ENCODE measurements around the gene GPRC5C. TPM values are rescaled to one million over a fixed set of nuclear protein-coding genes. Genes with fewer than 3 reads are reported as not detected.

GPRC5C gene
- total RNA-seq, 2 donors from 2014 or later: 57.0 to 73.4 TPM

DNA sequence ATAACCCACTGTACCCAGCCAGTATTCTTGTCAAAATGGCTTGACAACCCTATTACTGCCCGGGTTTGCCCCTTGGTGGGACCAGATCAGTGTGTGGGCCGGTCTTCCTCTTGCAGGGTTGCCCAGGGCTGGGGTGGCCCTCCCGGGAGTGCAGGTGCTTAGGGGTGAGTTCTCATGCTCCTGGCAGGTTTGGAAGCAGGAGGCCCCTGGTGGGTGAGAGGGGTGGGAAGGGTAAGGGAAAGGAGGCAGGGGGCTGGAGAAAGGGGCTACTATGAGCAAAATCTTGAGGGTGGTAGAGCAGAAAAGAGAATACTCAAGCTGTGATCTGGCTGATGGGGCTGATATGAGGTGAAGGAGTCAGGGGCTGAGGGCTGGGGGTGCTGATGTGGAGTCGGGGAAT lies 41.0 kb downstream of the GPRC5C start:
- Mint-ChIP-seq H3K36me3 (ENCODE audit: low read depth) (no peaks in the 10 kb centered on the region), H3K4me1 (no peaks in the 10 kb centered on the region), H3K27me3 (ENCODE audit: insufficient read depth) (peaks cover 18% of the 10 kb centered on the region), H3K4me3 (no peak overlapping the region), H3K9me3 (peaks cover 24% of the 10 kb centered on the region), H3K27ac (no peak overlapping the region)
- Histone ChIP-seq H3K4me1 (ENCODE audit: control insufficient read depth, insufficient read depth, low read length) (no peaks in the 10 kb centered on the region), H3K36me3 (ENCODE audit: control insufficient read depth, insufficient read depth, low read length) (no peaks in the 10 kb centered on the region), H3K4me3 (ENCODE audit: low read length) (no peak overlapping the region), H3K9me3 (ENCODE audit: control insufficient read depth, low read length) (peaks cover 14% of the 10 kb centered on the region), H3K27me3 (ENCODE audit: control insufficient read depth, insufficient read depth, low read length, poor library complexity, severe bottlenecking) (no peaks in the 10 kb centered on the region), H3K9ac (ENCODE audit: extremely low read depth, low read length, poor library complexity, severe bottlenecking) (no peak overlapping the region), H3K27ac (ENCODE audit: low read depth, low read length) (no peak overlapping the region)
- DNase-seq: no peak
- TF ChIP-seq, protein P1, sequence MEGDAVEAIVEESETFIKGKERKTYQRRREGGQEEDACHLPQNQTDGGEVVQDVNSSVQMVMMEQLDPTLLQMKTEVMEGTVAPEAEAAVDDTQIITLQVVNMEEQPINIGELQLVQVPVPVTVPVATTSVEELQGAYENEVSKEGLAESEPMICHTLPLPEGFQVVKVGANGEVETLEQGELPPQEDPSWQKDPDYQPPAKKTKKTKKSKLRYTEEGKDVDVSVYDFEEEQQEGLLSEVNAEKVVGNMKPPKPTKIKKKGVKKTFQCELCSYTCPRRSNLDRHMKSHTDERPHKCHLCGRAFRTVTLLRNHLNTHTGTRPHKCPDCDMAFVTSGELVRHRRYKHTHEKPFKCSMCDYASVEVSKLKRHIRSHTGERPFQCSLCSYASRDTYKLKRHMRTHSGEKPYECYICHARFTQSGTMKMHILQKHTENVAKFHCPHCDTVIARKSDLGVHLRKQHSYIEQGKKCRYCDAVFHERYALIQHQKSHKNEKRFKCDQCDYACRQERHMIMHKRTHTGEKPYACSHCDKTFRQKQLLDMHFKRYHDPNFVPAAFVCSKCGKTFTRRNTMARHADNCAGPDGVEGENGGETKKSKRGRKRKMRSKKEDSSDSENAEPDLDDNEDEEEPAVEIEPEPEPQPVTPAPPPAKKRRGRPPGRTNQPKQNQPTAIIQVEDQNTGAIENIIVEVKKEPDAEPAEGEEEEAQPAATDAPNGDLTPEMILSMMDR (conservative IDR thresholded peaks at IDR 0.05): no peak
- WGBS, 2 experiments (ENCODE audit: insufficient coverage in 1 of 2, insufficient read length in 1 of 2): 90% methylated on average over 4 of the region's 4 CpGs; no CpG with 5 or more reads in 1 of the 2 experiments

DNA sequence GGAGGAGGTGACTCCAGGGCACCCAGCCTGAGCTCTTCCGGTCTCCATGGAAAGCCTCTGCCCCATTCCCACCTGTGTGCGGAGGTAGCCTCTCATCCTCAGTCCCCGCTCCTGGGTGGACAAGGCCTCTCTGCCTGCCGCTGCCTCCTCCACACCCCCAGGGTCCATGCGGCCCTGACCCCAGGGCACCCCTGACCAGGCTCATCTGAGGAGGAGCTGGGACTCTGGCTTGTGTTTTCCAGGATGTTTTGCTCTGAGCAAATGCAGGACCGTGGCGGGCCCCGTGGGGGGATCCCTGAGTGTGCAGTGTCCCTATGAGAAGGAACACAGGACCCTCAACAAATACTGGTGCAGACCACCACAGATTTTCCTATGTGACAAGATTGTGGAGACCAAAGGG lies 41.4 kb downstream of the GPRC5C start:
- no peaks in the 10 kb centered on the region for H3K36me3 Mint-ChIP-seq (ENCODE audit: low read depth)
- H3K27me3 Mint-ChIP-seq (ENCODE audit: insufficient read depth): peaks cover 20% of the 10 kb centered on the region
- H3K9me3 Mint-ChIP-seq: peaks cover 24% of the 10 kb centered on the region
- no peaks in the 10 kb centered on the region for H3K4me1 ChIP-seq (ENCODE audit: control insufficient read depth, insufficient read depth, low read length)
- 90 to 100% methylated on average over 5 to 8 of the region's 8 CpGs for WGBS, 2 experiments (ENCODE audit: insufficient coverage in 1 of 2, insufficient read length in 1 of 2)
- H3K27ac Mint-ChIP-seq: no peak overlapping the region
- H3K27ac ChIP-seq (ENCODE audit: low read depth, low read length): no peak overlapping the region
- TF ChIP-seq, protein P1 (conservative IDR thresholded peaks at IDR 0.05): no peak
- H3K4me3 ChIP-seq (ENCODE audit: low read length): no peak overlapping the region
- no peaks in the 10 kb centered on the region for H3K27me3 ChIP-seq (ENCODE audit: control insufficient read depth, insufficient read depth, low read length, poor library complexity, severe bottlenecking)
- peaks cover 14% of the 10 kb centered on the region for H3K9me3 ChIP-seq (ENCODE audit: control insufficient read depth, low read length)
- H3K4me3 Mint-ChIP-seq: no peak overlapping the region
- no peak for DNase-seq
- no peaks in the 10 kb centered on the region for H3K36me3 ChIP-seq (ENCODE audit: control insufficient read depth, insufficient read depth, low read length)
- no peaks in the 10 kb centered on the region for H3K4me1 Mint-ChIP-seq
- no peak overlapping the region for H3K9ac ChIP-seq (ENCODE audit: extremely low read depth, low read length, poor library complexity, severe bottlenecking)

DNA sequence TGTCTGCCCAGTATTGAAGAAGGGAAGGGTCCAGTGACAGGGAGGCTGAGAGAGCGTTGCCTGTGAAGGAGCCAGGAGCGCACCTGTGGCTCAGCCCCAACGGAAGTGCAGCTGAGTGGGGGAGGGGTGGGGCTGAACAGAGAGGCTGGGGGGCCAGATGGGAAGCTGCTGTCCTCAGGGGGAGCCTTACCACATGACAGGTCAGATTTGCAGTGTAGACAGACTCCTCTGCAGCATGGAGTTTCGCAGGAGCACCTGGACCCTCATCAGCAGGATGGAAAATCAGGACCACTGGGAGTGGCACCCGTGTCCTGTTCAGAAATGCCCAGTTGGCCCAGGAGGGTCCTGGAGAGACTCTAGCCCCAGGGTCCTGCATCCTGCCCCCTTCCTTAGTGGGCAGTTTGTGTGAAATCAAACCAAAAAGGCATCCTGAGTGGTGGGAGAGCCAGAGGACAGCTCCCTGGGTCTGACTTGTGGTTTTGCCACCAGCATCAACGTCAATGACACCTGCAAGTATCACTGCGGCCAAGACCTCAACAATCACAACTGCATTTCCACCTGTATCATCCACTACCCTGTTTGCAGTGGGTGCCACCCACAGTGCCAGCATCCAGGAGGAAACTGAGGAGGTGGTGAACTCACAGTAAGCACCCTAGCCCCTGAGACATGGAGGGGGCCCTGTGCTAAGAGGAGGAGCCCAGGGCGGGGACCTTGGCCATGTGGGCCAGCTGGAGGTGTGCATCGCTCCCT lies 42.3 kb downstream of the GPRC5C start:
- no peak for DNase-seq
- Mint-ChIP-seq H3K4me3 (no peak overlapping the region), H3K9me3 (peaks cover 24% of the 10 kb centered on the region), H3K27ac (no peak overlapping the region), H3K36me3 (ENCODE audit: low read depth) (no peaks in the 10 kb centered on the region), H3K27me3 (ENCODE audit: insufficient read depth) (peaks cover 27% of the 10 kb centered on the region), H3K4me1 (no peaks in the 10 kb centered on the region)
- H3K9ac ChIP-seq (ENCODE audit: extremely low read depth, low read length, poor library complexity, severe bottlenecking): no peak overlapping the region
- 85 to 86% methylated on average over 5 to 9 of the region's 9 CpGs for WGBS, 2 experiments (ENCODE audit: insufficient coverage in 1 of 2, insufficient read length in 1 of 2)
- H3K27me3 ChIP-seq (ENCODE audit: control insufficient read depth, insufficient read depth, low read length, poor library complexity, severe bottlenecking): no peaks in the 10 kb centered on the region
- H3K4me1 ChIP-seq (ENCODE audit: control insufficient read depth, insufficient read depth, low read length): no peaks in the 10 kb centered on the region
- TF ChIP-seq, protein P1 (conservative IDR thresholded peaks at IDR 0.05): no peak
- no peak overlapping the region for H3K4me3 ChIP-seq (ENCODE audit: low read length)
- peaks cover 14% of the 10 kb centered on the region for H3K9me3 ChIP-seq (ENCODE audit: control insufficient read depth, low read length)
- H3K36me3 ChIP-seq (ENCODE audit: control insufficient read depth, insufficient read depth, low read length): no peaks in the 10 kb centered on the region
- no peak overlapping the region for H3K27ac ChIP-seq (ENCODE audit: low read depth, low read length)
